Tibial nerve (tissue), 4 donors: ENCODE measurements around the gene ASMTL.

Experiments
- EP300 ChIP-seq, 2 donors: sonication (generic); formaldehyde crosslinking; IDR thresholded peaks; one replicate each; pipeline ENCODE4 v1.6.1; 2017; ENCODE audit warnings: antibody characterized with exemption in 2 of 2, mild to moderate bottlenecking in 1 of 2
- POLR2A ChIP-seq, 2 donors: fragments of 450-650 bp; IDR thresholded peaks; one replicate each; pipeline ENCODE4 v1.6.1; 2017; ENCODE audit warnings: antibody characterized with exemption in 2 of 2, mild to moderate bottlenecking in 2 of 2, moderate library complexity in 2 of 2
- TF ChIP-seq, protein P1 (sequence below), 5 experiments: fragments of 200-600 bp in 3 of 5; fragments of 450-650 bp in 2 of 5; sonication (generic) in 3 of 5; IDR thresholded peaks; one replicate each; pipeline ENCODE4 v1.5.1; 2016 to 2019; ENCODE audit warnings: antibody characterized with exemption in 5 of 5, mild to moderate bottlenecking in 3 of 5, moderate library complexity in 2 of 5

DNA sequence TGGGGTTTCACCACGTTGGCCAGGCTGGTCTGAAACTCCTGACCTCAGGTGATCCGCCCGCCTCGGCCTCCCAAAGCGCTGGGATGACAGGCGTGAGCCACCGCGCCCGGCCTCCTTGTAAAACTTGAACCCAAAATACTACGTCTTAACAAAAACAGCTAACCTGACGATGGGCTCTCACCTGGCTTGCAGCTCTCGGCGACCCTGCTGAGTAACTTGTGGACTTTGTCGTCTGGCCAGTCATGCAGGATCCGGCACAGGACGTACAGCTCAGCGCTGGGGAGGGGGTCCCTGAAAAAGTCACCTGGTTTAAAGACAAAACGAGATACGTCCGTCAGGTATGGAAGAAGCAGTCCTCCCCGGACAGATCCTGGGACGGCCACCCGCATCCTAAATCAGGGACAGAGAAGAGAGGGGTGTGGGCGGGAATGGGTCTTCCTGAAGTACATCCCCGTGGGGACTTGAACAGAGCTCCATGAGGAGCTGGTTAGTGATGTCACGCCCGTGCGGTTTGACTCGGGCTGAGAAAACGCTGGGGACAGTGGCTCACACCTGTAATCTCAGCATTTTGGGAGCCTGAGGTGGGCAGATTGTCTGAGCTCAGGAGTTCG is 40.1 kb downstream of the ASMTL start:
- TF ChIP-seq POLR2A (IDR thresholded peaks at IDR 0.05) (no peak), EP300 (IDR thresholded peaks at IDR 0.05) (no peak)
- TF ChIP-seq, protein P1, sequence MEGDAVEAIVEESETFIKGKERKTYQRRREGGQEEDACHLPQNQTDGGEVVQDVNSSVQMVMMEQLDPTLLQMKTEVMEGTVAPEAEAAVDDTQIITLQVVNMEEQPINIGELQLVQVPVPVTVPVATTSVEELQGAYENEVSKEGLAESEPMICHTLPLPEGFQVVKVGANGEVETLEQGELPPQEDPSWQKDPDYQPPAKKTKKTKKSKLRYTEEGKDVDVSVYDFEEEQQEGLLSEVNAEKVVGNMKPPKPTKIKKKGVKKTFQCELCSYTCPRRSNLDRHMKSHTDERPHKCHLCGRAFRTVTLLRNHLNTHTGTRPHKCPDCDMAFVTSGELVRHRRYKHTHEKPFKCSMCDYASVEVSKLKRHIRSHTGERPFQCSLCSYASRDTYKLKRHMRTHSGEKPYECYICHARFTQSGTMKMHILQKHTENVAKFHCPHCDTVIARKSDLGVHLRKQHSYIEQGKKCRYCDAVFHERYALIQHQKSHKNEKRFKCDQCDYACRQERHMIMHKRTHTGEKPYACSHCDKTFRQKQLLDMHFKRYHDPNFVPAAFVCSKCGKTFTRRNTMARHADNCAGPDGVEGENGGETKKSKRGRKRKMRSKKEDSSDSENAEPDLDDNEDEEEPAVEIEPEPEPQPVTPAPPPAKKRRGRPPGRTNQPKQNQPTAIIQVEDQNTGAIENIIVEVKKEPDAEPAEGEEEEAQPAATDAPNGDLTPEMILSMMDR (IDR thresholded peaks at IDR 0.05): no peak
